HG03103 (cell line): ENCODE results near the gene ANKRD44.
"Not testable (repeated sequence)": the region's sequence is repeated elsewhere in the genome, so short reads cannot be mapped to it uniquely, and the experiment has no call there.

Experiments used
- ATAC-seq: cut with Tn5 transposase; IDR thresholded peaks from one replicate; pipeline ENCODE4 v1.9.1; 2021; ENCODE audit warnings: low read depth; ENCODE audit not compliant: unreplicated experiment

The ANKRD44 gene

GRCh38 chr2:197071213-197071612, 239.4 kb downstream of the ANKRD44 start:
- no peak for ATAC-seq

GRCh38 chr2:197069958-197070357, 240.6 kb downstream of the ANKRD44 start:
- no peak for ATAC-seq

DNA sequence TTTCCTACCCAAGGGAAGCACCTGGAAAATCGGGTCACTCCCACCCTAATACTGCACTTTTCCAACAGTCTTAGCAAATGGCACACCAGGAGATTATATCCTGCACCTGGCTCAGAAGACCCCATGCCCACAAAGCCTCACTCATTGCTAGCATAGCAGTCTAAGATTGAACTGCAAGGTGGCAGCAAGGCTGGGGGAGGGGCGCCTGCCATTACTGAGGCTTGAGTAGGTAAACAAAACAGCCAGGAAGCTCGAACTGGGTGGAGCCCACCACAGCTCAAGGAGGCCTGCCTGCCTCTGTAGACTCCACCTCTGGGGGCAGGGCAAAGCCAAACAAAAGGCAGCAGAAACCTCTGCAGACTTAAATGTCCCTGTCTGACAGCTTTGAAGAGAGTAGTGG, 248.0 kb downstream of the ANKRD44 start:
- not testable (repeated sequence) for ATAC-seq

- no peak for ATAC-seq
Measured at GRCh38 chr2:197059477-197059876, 251.1 kb downstream of the ANKRD44 start.

- no peak for ATAC-seq
Measured at GRCh38 chr2:197058777-197059300, 251.7 kb downstream of the ANKRD44 start.

DNA sequence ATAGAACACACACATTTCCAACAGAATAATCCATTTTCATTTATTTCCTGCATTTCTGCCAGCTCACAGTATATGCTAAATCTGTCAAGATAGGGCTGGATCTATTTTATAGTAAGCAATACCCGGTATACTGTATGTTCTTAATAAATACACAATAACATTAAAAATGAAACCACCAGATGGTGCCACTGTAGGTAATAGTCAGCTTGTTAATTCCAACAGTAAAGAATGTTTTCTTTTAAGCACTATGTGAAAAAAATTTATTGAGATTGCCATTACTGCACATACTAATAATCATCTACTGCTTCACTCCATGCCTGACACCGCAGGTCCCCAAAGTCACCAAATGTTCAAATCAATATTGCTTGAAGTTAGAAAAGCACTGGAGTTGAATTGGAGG, 252.6 kb downstream of the ANKRD44 start:
- no peak for ATAC-seq

- no peak for ATAC-seq
Measured at GRCh38 chr2:197055045-197055444, 255.5 kb downstream of the ANKRD44 start.

- ATAC-seq, result no peak
Measured at GRCh38 chr2:197054437-197054836, 256.1 kb downstream of the ANKRD44 start.

- ATAC-seq, result no peak
Measured at GRCh38 chr2:197052356-197052755, 258.2 kb downstream of the ANKRD44 start.

- no peak for ATAC-seq
Measured at GRCh38 chr2:197045115-197045514, 265.5 kb downstream of the ANKRD44 start.

DNA sequence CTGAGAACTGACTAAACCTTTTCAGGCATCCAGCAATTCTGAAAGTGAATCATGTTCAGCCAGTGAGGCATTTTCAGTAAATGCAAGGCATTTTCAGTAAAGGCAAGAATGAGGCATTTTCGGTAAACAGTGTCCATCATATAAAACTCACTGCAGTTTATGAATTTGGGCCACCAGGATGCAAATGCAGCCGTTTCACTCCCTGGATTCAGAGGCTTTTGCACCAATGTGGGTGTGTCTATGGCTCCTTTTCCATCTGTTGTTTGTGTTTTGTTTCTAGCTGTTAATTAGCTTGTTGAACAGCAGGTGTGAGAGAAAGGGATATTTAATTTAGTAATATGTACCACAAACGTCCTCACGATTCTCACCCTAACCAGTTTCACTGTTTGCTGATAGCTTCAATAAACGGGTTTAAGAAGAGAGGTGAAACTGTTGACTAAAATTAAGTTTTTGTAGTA, 267.8 kb downstream of the ANKRD44 start:
- ATAC-seq, result no peak

DNA sequence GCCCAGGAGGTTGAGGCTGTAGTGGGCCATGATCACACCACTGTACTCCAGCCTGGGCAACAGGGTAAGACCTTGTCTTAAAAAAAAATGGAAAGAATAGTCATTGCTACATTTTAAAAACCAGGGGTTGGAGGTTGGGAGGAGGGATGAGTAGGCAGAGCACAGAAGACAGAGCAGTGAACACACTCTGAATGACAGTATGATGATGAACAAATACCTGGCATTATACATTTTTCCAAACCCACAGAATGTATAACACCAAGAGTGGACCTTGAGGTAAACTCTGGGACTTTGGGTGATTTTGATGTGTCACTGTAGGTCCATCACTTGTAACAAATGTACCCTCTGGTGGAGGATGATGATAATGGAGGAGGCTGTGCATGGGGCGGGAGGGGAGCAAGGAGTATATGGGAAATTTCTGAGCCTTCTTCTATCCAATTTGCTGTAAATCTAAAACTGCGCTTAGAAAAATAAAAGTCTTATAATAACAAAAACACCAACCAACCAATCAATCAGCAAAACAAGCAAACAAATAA, 272.6 kb downstream of the ANKRD44 start:
- ATAC-seq, result no peak

DNA sequence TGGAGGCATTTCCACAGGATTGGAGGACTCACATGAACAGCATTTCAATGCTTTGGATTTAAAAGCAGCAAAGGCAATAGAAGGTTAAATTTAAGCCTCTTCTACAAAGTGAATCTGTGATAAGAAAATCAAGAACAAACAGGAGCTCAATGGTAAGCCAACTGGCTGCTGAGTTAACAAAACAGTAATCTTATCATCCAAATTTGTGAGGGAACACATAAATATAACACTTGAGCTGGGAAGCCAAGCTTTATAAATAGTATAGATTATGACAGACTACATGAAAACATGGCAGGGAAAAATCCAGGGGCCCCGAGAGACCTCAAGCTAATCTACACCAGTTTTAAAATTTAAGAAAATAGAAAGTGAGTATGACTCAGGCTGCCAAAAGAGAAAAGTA, 275.6 kb downstream of the ANKRD44 start:
- ATAC-seq, result no peak

GRCh38 chr2:197034292-197034691, 276.3 kb downstream of the ANKRD44 start:
- no peak for ATAC-seq

- ATAC-seq, result no peak
Measured at GRCh38 chr2:197033222-197033621, 277.4 kb downstream of the ANKRD44 start.

DNA sequence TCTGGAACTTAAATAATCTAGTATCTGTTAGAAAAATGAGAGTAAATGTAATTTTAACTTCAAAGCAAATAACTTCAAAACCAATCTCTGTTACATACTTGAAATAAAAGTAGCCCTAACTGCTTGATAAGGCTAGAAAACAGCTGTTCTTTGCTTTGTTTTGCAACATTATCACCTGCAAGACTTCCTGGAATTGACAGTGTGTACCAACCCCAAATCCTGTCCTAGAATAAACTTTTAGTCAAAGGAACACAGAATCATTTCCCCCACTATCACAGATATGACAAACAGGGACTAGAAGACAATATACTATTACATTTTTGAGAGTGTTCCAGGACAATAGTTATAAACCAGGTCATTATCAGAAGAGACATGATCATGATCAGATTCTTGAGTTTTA, 278.8 kb downstream of the ANKRD44 start:
- ATAC-seq, result no peak

DNA sequence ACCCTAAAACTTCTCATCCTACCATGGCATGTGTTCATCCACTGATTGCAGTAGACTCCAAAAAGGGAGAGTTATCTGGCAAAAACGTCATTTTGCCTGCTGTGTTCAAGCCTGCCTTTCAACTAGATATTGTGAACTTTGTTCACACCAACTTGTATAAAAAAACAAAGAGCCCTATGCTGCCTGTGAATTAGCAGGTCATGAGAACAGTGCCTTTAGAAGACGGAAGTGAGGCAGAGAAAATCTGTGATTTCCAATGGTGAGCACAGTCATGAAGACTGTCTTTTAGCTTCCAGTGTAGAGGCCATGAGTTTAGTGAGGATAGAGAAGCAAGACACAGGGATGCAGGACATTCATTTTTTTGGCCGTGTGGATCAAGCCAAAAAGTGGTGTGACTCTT, 280.5 kb downstream of the ANKRD44 start:
- no peak for ATAC-seq

GRCh38 chr2:197028633-197029032, 281.9 kb downstream of the ANKRD44 start:
- no peak for ATAC-seq

GRCh38 chr2:197028230-197028629, 282.4 kb downstream of the ANKRD44 start:
- ATAC-seq, result no peak

DNA sequence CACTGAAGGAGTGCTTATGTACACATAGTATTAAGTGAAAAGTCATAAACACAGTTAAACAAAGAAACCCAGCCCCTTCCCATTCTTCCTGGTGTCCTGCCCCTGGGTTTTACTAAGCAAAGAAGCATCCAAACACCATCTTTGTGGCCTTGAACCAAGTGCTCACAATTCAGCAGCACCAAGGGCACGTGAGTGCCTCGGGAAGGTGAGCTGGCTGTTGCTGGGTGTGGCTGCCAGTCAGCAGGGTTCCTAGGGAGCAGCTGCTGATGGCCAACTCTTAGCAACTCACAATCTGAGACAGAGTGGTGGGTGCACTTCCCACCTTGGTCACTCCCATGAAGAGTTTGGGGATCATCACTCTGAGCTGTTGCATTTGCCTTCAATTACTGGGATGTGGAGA, 286.4 kb downstream of the ANKRD44 start:
- ATAC-seq, result no peak

DNA sequence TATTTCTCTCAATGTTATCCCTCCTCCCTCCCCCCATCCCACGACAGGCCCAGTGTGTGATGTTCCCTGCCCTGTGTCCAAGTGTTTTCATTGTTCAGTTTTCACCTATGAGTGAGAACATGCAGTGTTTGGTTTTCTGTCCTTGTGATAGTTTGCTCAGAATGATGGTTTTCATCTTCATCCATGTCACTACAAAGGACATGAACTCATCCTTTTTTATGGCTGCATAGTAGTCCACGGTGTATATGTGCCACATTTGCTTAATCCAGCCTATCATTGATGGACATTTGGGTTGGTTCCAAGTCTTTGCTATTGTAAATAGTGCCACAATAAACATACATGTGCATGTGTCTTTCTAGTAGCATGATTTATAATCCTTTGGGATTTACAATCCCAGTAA, 289.7 kb downstream of the ANKRD44 start:
- not testable (repeated sequence) for ATAC-seq

- no peak for ATAC-seq
Measured at GRCh38 chr2:197013098-197013497, 297.5 kb downstream of the ANKRD44 start.
